Keratinocyte (primary cell): ENCODE measurements around the gene ITGA11. TPM values are rescaled to one million over a fixed set of nuclear protein-coding genes. Genes with fewer than 3 reads are reported as not detected.

ENCODE experiments used
- DNase-seq: peaks from one replicate; pipeline ENCODE4 v3.0.0-alpha.2; 2011; ENCODE audit warnings: low read depth, missing footprints, low spot score
- FAIRE-seq: peaks from 2 replicates; lab custom pipeline; 2011; peaks lifted over from hg19 to GRCh38; lab: Jason Lieb, UNC
- H2AFZ ChIP-seq: 2 replicates; pipeline ENCODE4 v1.6.0; 2012; ENCODE audit warnings: low read length, control low read depth, inconsistent platforms; ENCODE audit not compliant: control insufficient read depth
- H3K27ac ChIP-seq: 2 replicates; pipeline ENCODE4 v1.5.1; 2011; ENCODE audit warnings: low read length; ENCODE audit not compliant: control insufficient read depth, insufficient read depth
- H3K27me3 ChIP-seq: 3 replicates; pipeline ENCODE4 v1.6.0; 2011; ENCODE audit warnings: low read length; ENCODE audit not compliant: control insufficient read depth, insufficient read depth; ENCODE audit errors: extremely low read depth
- H3K36me3 ChIP-seq, 2 experiments: 2 replicates in 1 of 2; 3 replicates in 1 of 2; pipeline ENCODE4 v1.5.1; 2011; ENCODE audit warnings: low read length in 2 of 2, mild to moderate bottlenecking in 1 of 2; ENCODE audit not compliant: control insufficient read depth in 2 of 2, insufficient read depth in 2 of 2; ENCODE audit errors: extremely low read depth in 1 of 2
- H3K4me1 ChIP-seq: 3 replicates; pipeline ENCODE4 v1.5.1; 2011; ENCODE audit warnings: low read length; ENCODE audit not compliant: control insufficient read depth, insufficient read depth; ENCODE audit errors: extremely low read depth
- H3K4me2 ChIP-seq: 3 replicates; pipeline ENCODE4 v1.6.0; 2011; ENCODE audit warnings: low read depth, low read length; ENCODE audit not compliant: control insufficient read depth, insufficient read depth; ENCODE audit errors: extremely low read depth
- H3K4me3 ChIP-seq, 3 experiments: fragments of 200-600 bp in 1 of 3; sonication (generic) in 1 of 3; 2 replicates in 2 of 3; 3 replicates in 1 of 3; pipeline ENCODE4 v1.5.1; 2011 to 2016; ENCODE audit warnings: low read length in 3 of 3, mild to moderate bottlenecking in 3 of 3, control low read depth in 2 of 3, inconsistent platforms in 1 of 3, low read depth in 1 of 3, mixed read lengths in 1 of 3, mixed run types in 1 of 3, moderate library complexity in 1 of 3; ENCODE audit not compliant: control insufficient read depth in 2 of 3, insufficient read depth in 2 of 3; ENCODE audit errors: extremely low read depth in 1 of 3
- H3K79me2 ChIP-seq: 2 replicates; pipeline ENCODE4 v1.6.0; 2012; ENCODE audit warnings: low read length; ENCODE audit not compliant: control insufficient read depth, insufficient read depth
- H3K9ac ChIP-seq: 3 replicates; pipeline ENCODE4 v1.6.0; 2011; ENCODE audit warnings: low read length; ENCODE audit not compliant: control insufficient read depth, insufficient read depth; ENCODE audit errors: extremely low read depth
- H3K9me1 ChIP-seq: 3 replicates; pipeline ENCODE4 v1.6.0; 2011; ENCODE audit warnings: low read length; ENCODE audit not compliant: control insufficient read depth, insufficient read depth; ENCODE audit errors: extremely low read depth
- H3K9me3 ChIP-seq: 2 replicates; pipeline ENCODE4 v1.5.1; 2012; ENCODE audit warnings: low read depth, low read length; ENCODE audit not compliant: control insufficient read depth
- H4K20me1 ChIP-seq: 3 replicates; pipeline ENCODE4 v1.6.0; 2011; ENCODE audit warnings: low read length; ENCODE audit not compliant: control insufficient read depth, insufficient read depth; ENCODE audit errors: extremely low read depth
- CTCF ChIP-seq, 3 experiments: IDR thresholded peaks in 1 of 3; conservative IDR thresholded peaks in 1 of 3; optimal IDR thresholded peaks in 1 of 3; 2 replicates in 2 of 3; 3 replicates in 1 of 3; pipeline versions ENCODE3 to v1.5.1; 2011; ENCODE audit warnings: low read length in 3 of 3, mild to moderate bottlenecking in 3 of 3, moderate library complexity in 2 of 3, control low read depth in 1 of 3, inconsistent platforms in 1 of 3; ENCODE audit not compliant: insufficient read depth in 2 of 3; ENCODE audit errors: extremely low read depth in 1 of 3
- EZH2 ChIP-seq: IDR thresholded peaks from one replicate; pipeline ENCODE4 v1.6.1; 2012; ENCODE audit warnings: inconsistent platforms, mild to moderate bottlenecking, low read length, moderate library complexity
- dilution Hi-C: fragments of 300-500 bp; cut with MboI; formaldehyde crosslinking; loops from one replicate; pipeline ENCODE4 v1.7.0; 2020; ENCODE audit warnings: low sequenced_read_pairs; ENCODE audit not compliant: extremely low pct_ligation_motif_present
- polyA plus RNA-seq, 5 experiments: library from polyadenylated mRNA; depleted of rRNA in 3 of 5; stranded (reverse) in 3 of 5; stranded (forward) in 1 of 5; unstranded in 1 of 5; fragments of >200 nt; gene quantifications; 1 replicate in 1 of 5; 2 replicates in 3 of 5; 3 replicates in 1 of 5; pipeline versions ENCODE4 v1.2.1 to v1.2.3, GENCODE V29; 2011 to 2012; ENCODE audit warnings: missing spikeins in 2 of 5, low read depth in 1 of 5, low replicate concordance in 1 of 5

The ITGA11 gene
- polyA plus RNA-seq, 1 donor (not counting 4 experiments of a cell fraction or from before 2014, with no cell fraction given) = not detected

DNA sequence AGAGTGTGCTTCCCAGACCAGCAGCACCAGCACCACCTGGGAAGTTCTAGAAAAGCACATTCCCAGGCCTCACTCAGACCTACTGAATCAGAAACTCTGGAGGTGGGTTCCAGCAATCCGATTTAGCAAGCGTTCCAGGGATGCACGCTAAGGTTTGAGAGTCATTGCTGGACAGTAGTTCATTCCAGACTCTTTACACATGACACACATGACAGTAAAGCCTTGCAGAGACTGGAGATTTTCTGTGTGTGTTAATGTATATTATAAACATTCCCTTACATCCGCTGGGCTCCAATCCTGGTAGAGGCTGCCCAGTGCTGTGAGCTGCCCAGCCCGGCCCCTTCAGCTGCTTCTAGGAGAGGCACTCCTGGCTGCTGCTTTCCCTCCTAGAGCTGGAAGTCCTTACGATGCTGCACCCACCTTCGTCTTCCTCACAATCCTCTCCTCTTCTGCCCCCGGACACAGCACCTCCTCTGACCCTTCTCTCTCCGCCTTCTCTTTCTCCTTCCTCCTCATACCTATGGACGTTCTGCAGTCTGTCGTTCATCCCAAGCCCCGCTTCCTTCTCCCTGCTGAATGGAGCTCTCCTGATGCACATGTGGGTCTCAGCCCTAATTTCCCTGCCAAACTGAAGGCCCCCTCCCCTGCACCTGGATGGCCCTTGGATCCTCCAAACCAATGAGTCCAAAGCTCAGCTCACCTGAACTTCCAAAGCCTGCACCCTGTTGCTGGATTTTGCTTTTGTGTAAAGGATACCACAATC is 44.4 kb downstream of the ITGA11 start:
- peaks cover 16% of the 10 kb centered on the region for H3K4me1 ChIP-seq
- no peak overlapping the region for H3K4me2 ChIP-seq
- no peak overlapping the region for H3K4me3 ChIP-seq
- FAIRE-seq (no peak), DNase-seq (no peak)
- peaks cover 20% of the 10 kb centered on the region for H3K27me3 ChIP-seq
- H3K9me1 ChIP-seq = no peaks in the 10 kb centered on the region
- no peak overlapping the region for H3K27ac ChIP-seq
- no peak overlapping the region for H2AFZ ChIP-seq
- no peaks in the 10 kb centered on the region for H3K79me2 ChIP-seq
- TF ChIP-seq CTCF (optimal IDR thresholded peaks at IDR 0.05 in 1 of 3, IDR thresholded peaks at IDR 0.05 in 1 of 3, conservative IDR thresholded peaks at IDR 0.05 in 1 of 3; ENCODE audit: extremely low read depth in 1 of 3, insufficient read depth in 2 of 3, low read length in 3 of 3) (no peak), EZH2 (no peak)
- H3K9me3 ChIP-seq = no peaks in the 10 kb centered on the region
- no peaks in the 10 kb centered on the region for H4K20me1 ChIP-seq
- no peak overlapping the region for H3K9ac ChIP-seq
- H3K36me3 ChIP-seq = no peaks in the 10 kb centered on the region
- dilution Hi-C loops = no loop called here

- Histone ChIP-seq H2AFZ (no peak overlapping the region), H3K4me2 (no peak overlapping the region), H3K4me1 (peaks cover 16% of the 10 kb centered on the region), H3K9me1 (no peaks in the 10 kb centered on the region), H3K27ac (no peak overlapping the region), H3K36me3 (no peaks in the 10 kb centered on the region), H3K9ac (no peak overlapping the region), H3K4me3 (no peak overlapping the region), H4K20me1 (no peaks in the 10 kb centered on the region), H3K27me3 (peaks cover 20% of the 10 kb centered on the region), H3K79me2 (no peaks in the 10 kb centered on the region), H3K9me3 (no peaks in the 10 kb centered on the region)
- DNase-seq (no peak), FAIRE-seq (no peak)
- dilution Hi-C loops = no loop called here
- TF ChIP-seq EZH2 (no peak), CTCF (optimal IDR thresholded peaks at IDR 0.05 in 1 of 3, IDR thresholded peaks at IDR 0.05 in 1 of 3, conservative IDR thresholded peaks at IDR 0.05 in 1 of 3; ENCODE audit: extremely low read depth in 1 of 3, insufficient read depth in 2 of 3, low read length in 3 of 3) (no peak)
These were observed 45.2 kb downstream of the ITGA11 start for GRCh38 chr15:68386587-68387288.
